Hematopoietic multipotent progenitor cell treated with erythropoietin and hydrocortisone succinate and interleukin-3 and kit ligand, for 4 days (in vitro differentiated cells): Measurements from ENCODE around the gene DGCR6.
"Not testable (repeated sequence)": the region's sequence is repeated elsewhere in the genome, so short reads cannot be mapped to it uniquely, and the experiment has no call there.

Source experiments
- DNase-seq: peaks from one replicate; pipeline ENCODE4 v3.0.0-alpha.2; 2015

The DGCR6 gene

DNA sequence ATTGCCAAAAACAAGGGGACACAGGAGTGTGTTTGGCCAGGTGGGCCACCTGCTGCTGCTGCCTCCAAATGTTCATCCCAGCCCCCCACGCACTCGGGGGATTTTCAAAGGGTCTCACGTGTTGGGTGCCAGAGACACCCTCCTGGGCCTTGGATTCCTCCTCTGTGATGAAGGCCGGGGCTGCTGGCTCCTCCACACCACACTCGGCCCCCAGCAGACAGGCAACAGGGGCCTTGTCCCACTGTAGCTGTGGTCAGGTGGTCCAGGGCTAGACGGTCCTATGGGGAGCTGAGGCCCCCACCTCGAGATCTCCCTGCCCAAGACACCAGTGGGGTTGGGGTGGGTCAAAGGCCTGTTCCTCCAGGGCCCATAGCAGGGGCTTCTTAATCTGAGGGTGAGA is 55.1 kb downstream of the DGCR6 start:
- DNase-seq: not testable (repeated sequence)
